HG02759 (cell line): Measurements from ENCODE around the gene SELENBP1.
"Not testable (repeated sequence)": the region's sequence is repeated elsewhere in the genome, so short reads cannot be mapped to it uniquely, and the experiment has no call there.

ENCODE experiments used
- ATAC-seq: cut with Tn5 transposase; IDR thresholded peaks from one replicate; pipeline ENCODE4 v1.9.1; 2021; ENCODE audit warnings: mild to moderate bottlenecking, moderate library complexity; ENCODE audit not compliant: unreplicated experiment

SELENBP1 gene

GRCh38 chr1:151372058-151372934 is at the start of gene SELENBP1:
Gene SELENBP1 (minus strand): TSS chr1:151372705. CDS start chr1:151372641, 64 bp downstream.
- no peak for ATAC-seq

- no peak for ATAC-seq
These were observed 47.3 kb upstream of the SELENBP1 start for GRCh38 chr1:151419819-151420218.

DNA sequence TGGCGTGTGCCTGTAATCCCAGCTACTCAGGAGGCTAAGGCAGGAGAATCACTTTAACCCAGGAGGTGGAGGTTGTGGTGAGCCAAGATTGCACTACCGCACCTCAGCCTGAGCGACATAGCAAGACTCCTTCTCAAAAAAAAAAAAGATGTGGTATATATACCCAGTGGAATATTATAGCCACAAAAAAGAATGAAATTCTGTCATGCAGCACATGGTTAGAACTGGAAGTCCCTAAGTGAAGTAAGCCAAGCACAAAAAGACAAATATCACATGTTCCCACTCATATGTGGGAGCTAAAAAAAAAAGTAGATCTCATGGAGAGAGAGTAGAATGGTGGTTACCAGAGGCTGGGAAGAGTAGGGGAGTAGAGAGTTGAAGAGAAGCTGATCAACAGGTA is 45.6 kb upstream of the SELENBP1 start:
- no peak for ATAC-seq

GRCh38 chr1:151416231-151416630 is 43.7 kb upstream of the SELENBP1 start:
- no peak for ATAC-seq

GRCh38 chr1:151411884-151412283 is 39.4 kb upstream of the SELENBP1 start:
- no peak for ATAC-seq

GRCh38 chr1:151408891-151409290 is 36.4 kb upstream of the SELENBP1 start:
- no peak for ATAC-seq

GRCh38 chr1:151407304-151407703 is 34.8 kb upstream of the SELENBP1 start:
- no peak for ATAC-seq

- ATAC-seq, result no peak
These were observed 33.7 kb upstream of the SELENBP1 start for GRCh38 chr1:151406176-151406575.

DNA sequence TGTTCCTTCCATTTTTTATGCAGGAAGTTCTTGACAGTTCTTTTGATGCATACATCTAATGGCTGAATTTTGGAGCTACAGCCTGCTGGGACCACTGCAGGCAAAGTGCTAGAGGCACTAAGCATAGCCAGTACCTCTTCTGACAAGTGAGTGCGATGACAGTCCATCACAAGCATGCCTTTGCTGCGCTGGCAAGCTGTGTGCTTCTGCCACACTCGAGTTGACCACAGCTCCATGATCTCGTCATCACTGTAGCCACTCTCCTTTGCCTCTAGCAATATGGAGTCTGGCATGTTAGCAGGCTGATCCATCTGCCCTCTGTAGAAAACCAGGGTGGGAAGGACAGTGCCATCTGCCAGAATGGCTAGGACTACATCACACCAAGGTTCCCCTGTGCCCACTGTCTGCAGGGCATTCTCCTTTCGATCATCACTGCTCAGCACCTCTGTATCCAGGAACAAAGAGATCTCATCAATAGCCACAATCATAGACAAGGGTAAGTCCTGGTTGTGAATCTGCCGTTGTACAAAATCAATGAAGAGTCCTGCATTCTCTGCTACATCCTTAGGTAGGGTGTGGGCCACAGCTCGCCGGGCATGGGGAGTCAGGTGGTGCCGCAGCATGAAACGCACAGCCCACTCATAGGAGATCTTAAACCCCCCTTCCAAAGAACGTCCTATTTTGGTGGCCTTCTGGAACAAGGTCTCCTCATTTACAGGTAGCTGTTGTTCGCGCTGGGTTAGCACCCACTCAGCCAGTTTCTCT is 32.9 kb upstream of the SELENBP1 start:
- ATAC-seq, result no peak

DNA sequence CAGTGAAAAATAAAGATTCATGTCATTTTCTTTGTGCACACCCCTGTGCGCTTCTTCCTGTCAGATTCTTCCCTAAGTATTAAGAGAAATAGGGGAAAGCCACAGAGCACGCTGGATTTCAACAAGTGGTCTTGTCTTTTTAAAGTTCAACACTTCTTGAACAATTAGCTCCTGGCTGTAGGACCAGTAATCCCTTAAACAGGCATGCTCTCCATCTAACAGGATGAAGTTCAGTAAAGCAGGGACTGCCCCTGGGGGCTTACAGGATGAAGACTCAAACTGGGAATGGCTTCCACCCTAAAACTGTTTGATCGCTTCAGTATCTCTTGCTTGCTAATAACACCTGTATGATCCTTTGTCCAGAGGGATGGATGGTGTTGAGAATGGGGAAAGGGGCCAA is 31.1 kb upstream of the SELENBP1 start:
- ATAC-seq, result no peak

DNA sequence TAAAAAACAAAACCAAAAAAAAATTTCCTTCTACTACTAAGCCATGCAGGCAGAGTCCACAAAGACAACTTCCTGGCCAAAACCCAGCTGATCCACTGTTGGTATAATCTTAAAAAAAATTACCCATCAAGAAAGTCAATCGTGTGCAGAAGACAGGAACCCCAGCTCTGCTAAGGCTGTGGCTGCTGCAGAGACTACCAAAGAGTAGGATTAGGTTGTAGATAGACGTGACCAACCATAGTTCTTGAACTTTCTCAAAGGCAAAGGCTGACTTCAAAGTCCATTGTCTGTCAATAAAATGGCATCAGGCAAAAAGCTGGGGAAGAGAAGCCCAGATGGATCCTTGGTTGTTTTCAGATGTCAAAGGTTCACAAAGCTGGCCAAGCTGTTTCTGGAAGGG is 30.3 kb upstream of the SELENBP1 start:
- no peak for ATAC-seq

DNA sequence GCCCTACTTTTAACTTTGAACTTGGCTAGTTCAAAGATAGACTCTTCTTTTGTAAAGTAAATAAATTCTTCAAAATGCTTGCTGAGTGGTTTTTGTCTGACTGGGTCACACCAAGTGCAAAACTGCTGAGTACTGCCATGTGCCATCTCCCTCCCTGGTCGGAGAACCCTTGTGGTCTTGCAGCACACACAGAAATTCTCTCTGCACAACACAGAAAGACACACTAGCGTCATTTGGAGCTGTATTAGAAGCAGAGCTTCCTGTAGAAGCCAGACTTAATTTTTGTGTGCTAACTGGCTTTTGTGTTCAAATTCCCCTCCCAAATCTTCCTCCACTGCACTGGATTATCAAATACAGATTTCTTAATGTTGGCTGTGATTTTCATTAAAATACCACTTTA is 29.4 kb upstream of the SELENBP1 start:
- no peak for ATAC-seq

DNA sequence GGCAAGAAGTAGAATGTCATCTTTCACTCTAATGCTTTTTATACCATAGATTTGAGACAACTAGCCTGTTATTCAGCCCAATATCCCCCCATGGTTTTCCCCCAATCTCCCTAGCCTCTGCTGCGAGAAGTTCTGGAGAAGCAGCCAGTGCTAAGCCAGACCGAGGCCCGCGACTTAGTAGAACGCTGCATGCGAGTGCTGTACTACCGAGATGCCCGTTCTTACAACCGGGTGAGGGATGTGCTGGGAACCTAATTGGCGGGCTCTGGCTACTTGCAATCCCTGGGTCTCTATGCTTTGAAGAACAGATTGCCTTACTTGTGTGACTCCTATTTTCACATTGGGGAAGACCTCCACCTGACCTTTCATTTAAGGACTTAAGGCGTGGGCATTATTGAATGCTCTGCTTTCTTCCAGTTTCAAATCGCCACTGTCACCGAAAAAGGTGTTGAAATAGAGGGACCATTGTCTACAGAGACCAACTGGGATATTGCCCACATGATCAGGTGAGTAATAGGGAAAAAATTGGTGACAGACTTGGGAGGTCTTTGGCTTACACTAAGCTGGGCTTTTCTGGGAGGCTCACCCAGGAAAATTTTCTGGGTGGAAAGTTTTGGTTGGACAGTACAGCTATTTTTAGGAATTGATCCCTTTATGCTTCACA is 28.8 kb upstream of the SELENBP1 start:
- ATAC-seq, result no peak

GRCh38 chr1:151399324-151400171 is 27.0 kb upstream of the SELENBP1 start, which contains the start of gene PSMB4:
Gene PSMB4 (plus strand): TSS chr1:151399573. CDS start chr1:151399588, 15 bp downstream.
- ATAC-seq, result peak; percentile 82

DNA sequence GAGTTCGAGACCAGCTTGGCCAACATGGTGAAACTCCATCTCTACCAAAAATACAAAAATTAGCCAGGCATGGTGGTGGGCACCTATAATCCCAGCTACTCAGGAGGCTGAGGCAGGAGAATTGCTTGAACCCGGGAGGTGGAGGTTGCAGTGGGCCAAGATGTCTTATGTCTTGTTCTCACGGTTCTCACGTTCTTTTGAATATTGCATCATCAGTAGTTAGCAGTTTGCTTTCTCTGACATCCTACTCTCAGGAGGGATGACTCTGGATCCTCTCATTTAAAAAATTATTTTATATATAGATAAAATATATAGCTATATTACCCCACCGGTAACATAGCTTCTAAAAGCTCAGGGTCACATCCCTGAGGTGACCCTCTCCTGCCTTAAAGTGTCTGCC is 23.8 kb upstream of the SELENBP1 start:
- not testable (repeated sequence) for ATAC-seq

- ATAC-seq, result no peak
These were observed 21.1 kb upstream of the SELENBP1 start for GRCh38 chr1:151393583-151393982.

DNA sequence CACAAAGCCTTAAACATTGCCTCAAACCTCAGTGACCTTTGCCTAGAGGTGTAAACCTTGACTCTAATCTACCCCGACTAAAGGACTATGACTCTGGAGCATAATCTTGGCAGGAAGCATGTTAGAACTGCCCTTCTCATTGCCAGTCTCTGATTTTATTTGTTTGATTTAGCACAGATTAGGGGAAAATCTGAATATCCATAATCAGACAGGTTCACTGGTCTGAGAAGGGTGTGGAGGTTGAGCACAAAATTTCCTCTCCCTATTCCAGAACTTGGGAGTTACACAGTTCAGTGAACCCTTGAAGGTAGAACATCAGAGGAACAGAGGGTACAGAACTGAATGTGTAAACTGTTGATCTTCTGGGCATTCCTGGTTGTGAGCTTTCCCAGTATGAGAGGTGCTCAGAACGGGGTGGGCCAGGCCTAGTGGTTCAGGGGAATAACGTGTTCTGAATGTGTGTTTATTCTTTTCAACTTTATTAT is 18.6 kb upstream of the SELENBP1 start:
- no peak for ATAC-seq

- not testable (repeated sequence) for ATAC-seq
These were observed 17.9 kb upstream of the SELENBP1 start for GRCh38 chr1:151390221-151391078.

GRCh38 chr1:151386002-151386401 is 13.5 kb upstream of the SELENBP1 start:
- ATAC-seq, result no peak
